ENCODE results near the gene MREG. TPM values are rescaled to one million over a fixed set of nuclear protein-coding genes. Genes with fewer than 3 reads are reported as not detected.

The MREG gene
- total and polyA plus RNA-seq, 2 experiments from 2014 or later, result 1.3 to 1.6 TPM

GRCh38 chr2:215970425-215970824 is 42.9 kb downstream of the MREG start:
- no peak for DNase-seq (ENCODE audit: low read depth in 1 of 2, low spot score in 1 of 2)
- no peaks in the 10 kb centered on the region for H3K27me3 ChIP-seq
- no peaks in the 10 kb centered on the region for H3K9me3 ChIP-seq (ENCODE audit: low read depth)
- H3K27ac ChIP-seq, result no peak overlapping the region
- no peak overlapping the region for H3K4me3 ChIP-seq
- peaks cover 18% of the 10 kb centered on the region for H3K4me1 ChIP-seq (ENCODE audit: low read depth)
- TF ChIP-seq, protein P1, sequence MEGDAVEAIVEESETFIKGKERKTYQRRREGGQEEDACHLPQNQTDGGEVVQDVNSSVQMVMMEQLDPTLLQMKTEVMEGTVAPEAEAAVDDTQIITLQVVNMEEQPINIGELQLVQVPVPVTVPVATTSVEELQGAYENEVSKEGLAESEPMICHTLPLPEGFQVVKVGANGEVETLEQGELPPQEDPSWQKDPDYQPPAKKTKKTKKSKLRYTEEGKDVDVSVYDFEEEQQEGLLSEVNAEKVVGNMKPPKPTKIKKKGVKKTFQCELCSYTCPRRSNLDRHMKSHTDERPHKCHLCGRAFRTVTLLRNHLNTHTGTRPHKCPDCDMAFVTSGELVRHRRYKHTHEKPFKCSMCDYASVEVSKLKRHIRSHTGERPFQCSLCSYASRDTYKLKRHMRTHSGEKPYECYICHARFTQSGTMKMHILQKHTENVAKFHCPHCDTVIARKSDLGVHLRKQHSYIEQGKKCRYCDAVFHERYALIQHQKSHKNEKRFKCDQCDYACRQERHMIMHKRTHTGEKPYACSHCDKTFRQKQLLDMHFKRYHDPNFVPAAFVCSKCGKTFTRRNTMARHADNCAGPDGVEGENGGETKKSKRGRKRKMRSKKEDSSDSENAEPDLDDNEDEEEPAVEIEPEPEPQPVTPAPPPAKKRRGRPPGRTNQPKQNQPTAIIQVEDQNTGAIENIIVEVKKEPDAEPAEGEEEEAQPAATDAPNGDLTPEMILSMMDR (IDR thresholded peaks at IDR 0.05; ENCODE audit: low read depth, low read length), result no peak
- H3K36me3 ChIP-seq, result no peaks in the 10 kb centered on the region

DNA sequence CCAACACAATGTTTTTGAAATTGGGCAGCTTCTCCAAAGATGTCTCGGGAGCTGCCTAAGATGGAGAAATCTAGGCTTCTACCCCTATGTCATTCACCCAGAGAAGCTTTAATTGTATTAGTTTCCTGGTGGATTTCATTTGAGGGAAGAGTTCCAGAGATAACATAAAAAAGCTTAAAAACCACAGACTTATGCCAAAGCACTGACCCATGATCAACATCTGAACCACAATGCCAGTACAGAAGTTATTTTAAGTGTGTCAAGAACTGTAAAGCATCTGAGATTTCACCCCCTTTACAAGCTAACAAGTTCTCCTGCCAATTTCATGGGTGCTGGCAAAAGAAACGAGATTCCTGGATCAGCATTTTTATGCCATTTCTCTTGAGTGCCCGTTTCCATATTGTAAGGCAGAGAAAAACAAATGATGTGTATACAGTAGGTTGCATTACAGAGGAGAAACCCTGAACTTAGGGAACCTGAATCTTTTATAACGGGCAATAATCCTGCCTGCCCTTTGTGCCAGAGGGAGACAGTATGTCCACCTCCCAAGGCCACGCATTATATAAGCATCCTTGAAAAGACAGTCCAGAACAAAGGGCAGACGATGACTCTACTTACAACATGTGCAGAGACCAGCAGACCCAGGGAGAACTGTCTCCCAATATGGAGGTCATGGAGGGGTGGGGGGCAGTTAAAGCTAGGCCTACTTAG is 44.1 kb downstream of the MREG start:
- Histone ChIP-seq H3K27me3 (no peaks in the 10 kb centered on the region), H3K9me3 (ENCODE audit: low read depth) (no peaks in the 10 kb centered on the region), H3K4me1 (ENCODE audit: low read depth) (peaks cover 23% of the 10 kb centered on the region), H3K27ac (no peak overlapping the region), H3K36me3 (no peaks in the 10 kb centered on the region), H3K4me3 (no peak overlapping the region)
- TF ChIP-seq, protein P1 (IDR thresholded peaks at IDR 0.05; ENCODE audit: low read depth, low read length), result no peak
- no peak for DNase-seq (ENCODE audit: low read depth in 1 of 2, low spot score in 1 of 2)

DNA sequence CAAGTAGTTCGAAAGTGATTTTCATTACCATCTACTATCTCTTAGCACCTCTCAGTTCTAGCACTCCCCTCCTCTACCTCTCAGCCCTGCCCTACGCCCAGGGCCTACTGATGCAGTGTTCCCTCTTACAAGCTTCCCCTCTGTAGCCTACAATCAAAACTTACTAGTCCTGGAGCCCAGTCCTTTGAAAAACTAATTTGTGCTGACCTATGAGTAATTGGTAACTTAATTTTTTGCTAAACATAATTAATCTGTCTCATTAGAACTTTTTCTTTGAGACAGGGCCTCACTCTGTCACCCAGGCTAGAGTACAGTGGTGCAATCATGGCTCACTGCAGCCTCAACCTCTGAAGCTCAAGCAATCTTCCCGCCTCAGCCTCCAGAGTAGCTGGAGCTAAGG is 44.9 kb downstream of the MREG start:
- Histone ChIP-seq H3K27ac (no peak overlapping the region), H3K36me3 (no peaks in the 10 kb centered on the region), H3K9me3 (ENCODE audit: low read depth) (no peaks in the 10 kb centered on the region), H3K4me1 (ENCODE audit: low read depth) (peaks cover 17% of the 10 kb centered on the region), H3K27me3 (no peaks in the 10 kb centered on the region), H3K4me3 (no peak overlapping the region)
- TF ChIP-seq, protein P1 (IDR thresholded peaks at IDR 0.05; ENCODE audit: low read depth, low read length), result no peak
- no peak for DNase-seq (ENCODE audit: low read depth in 1 of 2, low spot score in 1 of 2)

GRCh38 chr2:215967590-215968378 is 45.6 kb downstream of the MREG start:
- TF ChIP-seq, protein P1 (IDR thresholded peaks at IDR 0.05; ENCODE audit: low read depth, low read length), result no peak

GRCh38 chr2:215966951-215967350 is 46.4 kb downstream of the MREG start:
- peaks cover 9% of the 10 kb centered on the region for H3K4me1 ChIP-seq (ENCODE audit: low read depth)
- no peaks in the 10 kb centered on the region for H3K27me3 ChIP-seq
- H3K4me3 ChIP-seq, result no peak overlapping the region
- DNase-seq (ENCODE audit: low read depth in 1 of 2, low spot score in 1 of 2), result no peak
- no peaks in the 10 kb centered on the region for H3K36me3 ChIP-seq
- no peak overlapping the region for H3K27ac ChIP-seq
- no peaks in the 10 kb centered on the region for H3K9me3 ChIP-seq (ENCODE audit: low read depth)
- TF ChIP-seq, protein P1 (IDR thresholded peaks at IDR 0.05; ENCODE audit: low read depth, low read length), result no peak

More at GRCh38 chr2:215967590-215968378, 45.6 kb downstream of the MREG start:
- Histone ChIP-seq H3K9me3 (ENCODE audit: low read depth) (no peaks in the 10 kb centered on the region), H3K27ac (no peak overlapping the region), H3K27me3 (no peaks in the 10 kb centered on the region), H3K36me3 (no peaks in the 10 kb centered on the region), H3K4me3 (no peak overlapping the region), H3K4me1 (ENCODE audit: low read depth) (peaks cover 10% of the 10 kb centered on the region)
- DNase-seq (ENCODE audit: low read depth in 1 of 2, low spot score in 1 of 2), result no peak
